ENCODE measurements around the gene AHNAK.

GRCh38 chr11:62595124-62595523 lies 48.5 kb upstream of the AHNAK start:
- TF ChIP-seq EP300 (IDR thresholded peaks at IDR 0.05), result no peak
- TF ChIP-seq CTCF (IDR thresholded peaks at IDR 0.05), result no peak
- no peak for TF ChIP-seq POLR2A (IDR thresholded peaks at IDR 0.05; ENCODE audit: low read depth)

All from esophagus muscularis mucosa (tissue), 4 donors.